Tibial nerve (tissue), 3 donors: Measurements from ENCODE around the gene LIN37.

Source experiments
- CTCF ChIP-seq, 5 experiments: fragments of 200-600 bp in 3 of 5; fragments of 450-650 bp in 2 of 5; sonication (generic) in 3 of 5; IDR thresholded peaks; one replicate each; pipeline ENCODE4 v1.5.1; 2016 to 2019; ENCODE audit warnings: antibody characterized with exemption in 5 of 5, mild to moderate bottlenecking in 3 of 5, moderate library complexity in 2 of 5
- POLR2A ChIP-seq, 2 donors: fragments of 450-650 bp; IDR thresholded peaks; one replicate each; pipeline ENCODE4 v1.6.1; 2017; ENCODE audit warnings: antibody characterized with exemption in 2 of 2, mild to moderate bottlenecking in 2 of 2, moderate library complexity in 2 of 2

GRCh38 chr19:35733180-35734125 lies 14.9 kb upstream of the LIN37 start:
- no peak for TF ChIP-seq CTCF (IDR thresholded peaks at IDR 0.05)
- no peak for TF ChIP-seq POLR2A (IDR thresholded peaks at IDR 0.05)
